ENCODE results near the gene HEATR1.

- TF ChIP-seq CTCF (IDR thresholded peaks at IDR 0.05) (no peak), POLR2A (IDR thresholded peaks at IDR 0.05) (no peak)
Measured at GRCh38 chr1:236561976-236562375, 42.3 kb downstream of the HEATR1 start.

Measured in adrenal gland (tissue), 5 donors.